ENCODE results near the gene EPHB1. TPM values are rescaled to one million over a fixed set of nuclear protein-coding genes. Genes with fewer than 3 reads are reported as not detected.

EPHB1 gene
- total and polyA plus RNA-seq, 2 donors (not counting 3 experiments of a cell fraction or from before 2014, with no cell fraction given) = 1.3 to 5.2 TPM

DNA sequence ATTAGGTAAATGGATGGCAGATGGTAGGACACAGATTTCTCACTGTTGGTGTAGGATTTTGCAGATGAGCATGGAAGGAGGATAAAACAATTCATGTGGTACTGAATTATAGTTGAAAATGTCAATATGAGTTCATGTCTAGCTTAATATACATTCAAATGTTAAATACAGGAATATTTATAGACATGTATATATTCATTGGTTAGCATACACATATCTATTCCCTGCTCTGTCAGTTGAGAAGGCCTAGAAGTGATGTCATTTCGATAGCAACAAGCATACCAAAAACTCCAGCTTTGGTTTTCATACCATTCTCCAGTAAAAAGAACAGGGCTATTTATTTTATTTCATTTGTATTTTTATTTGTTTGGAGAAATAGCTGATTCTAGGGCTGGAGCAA, 497.1 kb downstream of the EPHB1 start:
- H3K4me3 ChIP-seq (replicated peaks in 1 of 3; ENCODE audit: insufficient read depth in 1 of 3, low read depth in 1 of 3, low read length in 3 of 3) = no peak overlapping the region
- no peaks in the 10 kb centered on the region for H3K4me1 ChIP-seq (ENCODE audit: control insufficient read depth, extremely low read depth, insufficient read depth, low read length)
- ChIA-PET CTCF (interaction anchor here (1.0 kb wide), 1 partner anchor 21 kb away, joined by 3 read pairs; no protein-coding TSS in a partner anchor), POLR2A (no interaction called here)
- peaks cover 2% of the 10 kb centered on the region for H3K9me3 ChIP-seq (replicated peaks; ENCODE audit: control insufficient read depth, insufficient read depth, low read length)
- dilution Hi-C loops (cut with MboI; ENCODE audit: extremely low pct_ligation_motif_present, low sequenced_read_pairs) (no loop called here), intact Hi-C loops (cut with micrococcal nuclease) (no loop called here)
- no peaks in the 10 kb centered on the region for H4K20me1 ChIP-seq (replicated peaks; ENCODE audit: control insufficient read depth, extremely low read depth, insufficient read depth, low read length)
- no peaks in the 10 kb centered on the region for H3K9me1 ChIP-seq (replicated peaks; ENCODE audit: control insufficient read depth, extremely low read depth, insufficient read depth, low read length)
- H3K36me3 ChIP-seq (ENCODE audit: control insufficient read depth in 2 of 2, extremely low read depth in 1 of 2, insufficient read depth in 2 of 2, low read length in 2 of 2) = no peaks in the 10 kb centered on the region
- no peak for TF ChIP-seq MAX (IDR thresholded peaks at IDR 0.05; ENCODE audit: insufficient read depth, insufficient read length)
- no peak for TF ChIP-seq GATA2 (IDR thresholded peaks at IDR 0.05; ENCODE audit: insufficient read depth, insufficient read length, low read depth, low read length)
- no peak for TF ChIP-seq FOS (IDR thresholded peaks at IDR 0.05; ENCODE audit: borderline replicate concordance, insufficient read depth, low read length)
- no peak for TF ChIP-seq CTCF (IDR thresholded peaks at IDR 0.05; ENCODE audit: extremely low read depth in 1 of 2, insufficient read depth in 1 of 2, low read depth in 1 of 2, low read length in 2 of 2)
- no peak for TF ChIP-seq EZH2 (IDR thresholded peaks at IDR 0.05; ENCODE audit: borderline replicate concordance, low read depth, low read length, severe bottlenecking)
- TF ChIP-seq POLR2AphosphoS5 (IDR thresholded peaks at IDR 0.05; ENCODE audit: insufficient read depth, low read depth, low read length) = no peak
- no peak for TF ChIP-seq POLR2A (IDR thresholded peaks at IDR 0.05; ENCODE audit: low read depth, low read length)
- no peak for TF ChIP-seq MYC (IDR thresholded peaks at IDR 0.05; ENCODE audit: low read depth, low read length)
- no peak for TF ChIP-seq JUN (IDR thresholded peaks at IDR 0.05; ENCODE audit: borderline replicate concordance, insufficient read depth, insufficient read length, low read depth)
- H2AFZ ChIP-seq (ENCODE audit: low read depth, low read length) = no peak overlapping the region
- no peaks in the 10 kb centered on the region for H3K27me3 ChIP-seq (ENCODE audit: control insufficient read depth in 2 of 2, insufficient read depth in 2 of 2, low read length in 2 of 2)
- no peak overlapping the region for H3K9ac ChIP-seq (replicated peaks; ENCODE audit: extremely low read depth, insufficient read depth, low read length)
- no peak for FAIRE-seq
- no TSS peak for BruUV-seq (replicated peaks)
- no peak overlapping the region for H3K4me2 ChIP-seq (ENCODE audit: insufficient read depth, low read length)
- DNase-seq (ENCODE audit: low read depth, low spot score) = no peak
- no peak overlapping the region for H3K27ac ChIP-seq (ENCODE audit: insufficient read depth, low read depth, low read length)
- no peaks in the 10 kb centered on the region for H3K79me2 ChIP-seq (ENCODE audit: control insufficient read depth, insufficient read depth, low read length)
